IPS DF 6.9 (cell line): ENCODE data around the gene TMEM39B.

ENCODE experiments used
- DNase-seq: peaks from one replicate; pipeline ENCODE4 v3.0.0-alpha.2; 2013; ENCODE audit warnings: low read depth, low spot score
- H3K27ac ChIP-seq: one replicate; pipeline ENCODE4 v1.5.1; 2013; ENCODE audit warnings: low read length, control low read depth
- H3K27me3 ChIP-seq: 2 replicates; pipeline ENCODE4 v1.6.1; 2013; ENCODE audit warnings: mild to moderate bottlenecking, low read length; ENCODE audit not compliant: control insufficient read depth, insufficient read depth
- H3K36me3 ChIP-seq: 2 replicates; pipeline ENCODE4 v1.6.1; 2013; ENCODE audit warnings: low read length; ENCODE audit not compliant: control insufficient read depth, insufficient read depth
- H3K4me1 ChIP-seq: 2 replicates; pipeline ENCODE4 v1.6.1; 2013; ENCODE audit warnings: low read length; ENCODE audit not compliant: control insufficient read depth, insufficient read depth
- H3K4me3 ChIP-seq: 2 replicates; pipeline ENCODE4 v1.5.1; 2013; ENCODE audit warnings: mild to moderate bottlenecking, low read length
- H3K9me3 ChIP-seq: 2 replicates; pipeline ENCODE4 v1.6.1; 2013; ENCODE audit warnings: low read length, inconsistent platforms; ENCODE audit not compliant: control insufficient read depth, insufficient read depth
- WGBS: extraction: QIAGEN DNeasy Blood & Tissue Kit; methylation state at CpG from one replicate; pipeline ENCODE4 v1.1.7; 2013; ENCODE audit warnings: mixed read lengths, missing lambda C conversion rate; ENCODE audit not compliant: insufficient read length, insufficient coverage; 5-methylcytosine and 5-hydroxymethylcytosine counted together

TMEM39B gene

GRCh38 chr1:32091176-32091575 lies 18.4 kb downstream of the TMEM39B start:
- no CpG with 5 or more reads among the region's 8 CpGs for WGBS
- Histone ChIP-seq H3K27ac (no peak overlapping the region), H3K9me3 (no peaks in the 10 kb centered on the region), H3K27me3 (no peaks in the 10 kb centered on the region), H3K36me3 (peaks cover 13% of the 10 kb centered on the region), H3K4me3 (no peak overlapping the region), H3K4me1 (no peaks in the 10 kb centered on the region)
- DNase-seq = no peak

- Histone ChIP-seq H3K9me3 (no peaks in the 10 kb centered on the region), H3K27ac (no peak overlapping the region), H3K27me3 (no peaks in the 10 kb centered on the region), H3K36me3 (peaks cover 13% of the 10 kb centered on the region), H3K4me1 (no peaks in the 10 kb centered on the region), H3K4me3 (no peak overlapping the region)
- DNase-seq = no peak
- WGBS = no CpG with 5 or more reads among the region's 15 CpGs
Observed at GRCh38 chr1:32091591-32091990, 18.9 kb downstream of the TMEM39B start.

GRCh38 chr1:32094746-32095521 lies 22.2 kb downstream of the TMEM39B start:
- H3K36me3 ChIP-seq = peaks cover 13% of the 10 kb centered on the region
- no peaks in the 10 kb centered on the region for H3K4me1 ChIP-seq
- no CpG with 5 or more reads among the region's 11 CpGs for WGBS
- no peak overlapping the region for H3K27ac ChIP-seq
- no peaks in the 10 kb centered on the region for H3K27me3 ChIP-seq
- H3K4me3 ChIP-seq = no peak overlapping the region
- DNase-seq = no peak
- no peaks in the 10 kb centered on the region for H3K9me3 ChIP-seq

- Histone ChIP-seq H3K27me3 (no peaks in the 10 kb centered on the region), H3K4me1 (no peaks in the 10 kb centered on the region), H3K27ac (no peak overlapping the region), H3K9me3 (no peaks in the 10 kb centered on the region), H3K36me3 (peaks cover 8% of the 10 kb centered on the region), H3K4me3 (no peak overlapping the region)
- no CpG with 5 or more reads among the region's 4 CpGs for WGBS
- DNase-seq = no peak
Observed at GRCh38 chr1:32099426-32099825, 26.7 kb downstream of the TMEM39B start.

GRCh38 chr1:32100359-32100758 lies 27.6 kb downstream of the TMEM39B start:
- no peak overlapping the region for H3K27ac ChIP-seq
- no peaks in the 10 kb centered on the region for H3K27me3 ChIP-seq
- no peaks in the 10 kb centered on the region for H3K4me1 ChIP-seq
- no peak overlapping the region for H3K4me3 ChIP-seq
- no CpG with 5 or more reads among the region's 10 CpGs for WGBS
- no peaks in the 10 kb centered on the region for H3K36me3 ChIP-seq
- no peaks in the 10 kb centered on the region for H3K9me3 ChIP-seq
- DNase-seq = no peak

GRCh38 chr1:32100807-32101708 lies 28.3 kb downstream of the TMEM39B start:
- no CpG with 5 or more reads among the region's 9 CpGs for WGBS
- H3K36me3 ChIP-seq = no peaks in the 10 kb centered on the region
- DNase-seq = no peak
- H3K27ac ChIP-seq = no peak overlapping the region
- H3K4me3 ChIP-seq = no peak overlapping the region
- H3K4me1 ChIP-seq = no peaks in the 10 kb centered on the region
- no peaks in the 10 kb centered on the region for H3K9me3 ChIP-seq
- H3K27me3 ChIP-seq = no peaks in the 10 kb centered on the region

GRCh38 chr1:32104127-32104526 lies 31.4 kb downstream of the TMEM39B start:
- Histone ChIP-seq H3K27me3 (no peaks in the 10 kb centered on the region), H3K4me1 (no peaks in the 10 kb centered on the region), H3K9me3 (no peaks in the 10 kb centered on the region), H3K36me3 (no peaks in the 10 kb centered on the region), H3K27ac (no peak overlapping the region), H3K4me3 (no peak overlapping the region)
- DNase-seq = no peak
- no CpG with 5 or more reads among the region's 4 CpGs for WGBS

- no peak for DNase-seq
- WGBS = no CpG with 5 or more reads among the region's 1 CpG
- H3K4me3 ChIP-seq = no peak overlapping the region
- no peaks in the 10 kb centered on the region for H3K9me3 ChIP-seq
- no peaks in the 10 kb centered on the region for H3K27me3 ChIP-seq
- no peaks in the 10 kb centered on the region for H3K36me3 ChIP-seq
- H3K27ac ChIP-seq = no peak overlapping the region
- H3K4me1 ChIP-seq = no peaks in the 10 kb centered on the region
Observed at GRCh38 chr1:32105338-32105737, 32.6 kb downstream of the TMEM39B start.

GRCh38 chr1:32106663-32107275 lies 34.0 kb downstream of the TMEM39B start:
- Histone ChIP-seq H3K9me3 (no peaks in the 10 kb centered on the region), H3K4me1 (no peaks in the 10 kb centered on the region), H3K4me3 (no peak overlapping the region), H3K27me3 (no peaks in the 10 kb centered on the region), H3K27ac (no peak overlapping the region), H3K36me3 (no peaks in the 10 kb centered on the region)
- no peak for DNase-seq
- WGBS = no CpG with 5 or more reads among the region's 9 CpGs
